ENCODE data around the gene GPR27.

Gene GPR27

GRCh38 chr3:71754610-71755253, 1.1 kb downstream of the GPR27 start:
- no peak overlapping the region for H3K4me3 ChIP-seq (ENCODE audit: low read depth, low read length)
- no peak for TF ChIP-seq CTCF (conservative IDR thresholded peaks at IDR 0.05; ENCODE audit: low read depth, low read length)
- no peak for DNase-seq (ENCODE audit: low read depth)

- no peak overlapping the region for H3K4me3 ChIP-seq (ENCODE audit: low read depth, low read length)
- no peak for DNase-seq (ENCODE audit: low read depth)
- no peak for TF ChIP-seq CTCF (conservative IDR thresholded peaks at IDR 0.05; ENCODE audit: low read depth, low read length)
Observed at GRCh38 chr3:71758091-71758490, 4.4 kb downstream of the GPR27 start.

- no peak for TF ChIP-seq CTCF (conservative IDR thresholded peaks at IDR 0.05; ENCODE audit: low read depth, low read length)
- no peak for DNase-seq (ENCODE audit: low read depth)
Observed at GRCh38 chr3:71759401-71759800, 5.7 kb downstream of the GPR27 start.

GRCh38 chr3:71760140-71760539, 6.5 kb downstream of the GPR27 start:
- H3K4me3 ChIP-seq (ENCODE audit: low read depth, low read length): no peak overlapping the region
- no peak for TF ChIP-seq CTCF (conservative IDR thresholded peaks at IDR 0.05; ENCODE audit: low read depth, low read length)
- no peak for DNase-seq (ENCODE audit: low read depth)

More at GRCh38 chr3:71759401-71759800, 5.7 kb downstream of the GPR27 start:
- H3K4me3 ChIP-seq (ENCODE audit: low read depth, low read length): no peak overlapping the region

- DNase-seq (ENCODE audit: low read depth): no peak
- H3K4me3 ChIP-seq (ENCODE audit: low read depth, low read length): no peak overlapping the region
- no peak for TF ChIP-seq CTCF (conservative IDR thresholded peaks at IDR 0.05; ENCODE audit: low read depth, low read length)
Observed at GRCh38 chr3:71763426-71763825, 9.8 kb downstream of the GPR27 start.

GRCh38 chr3:71771126-71771525, 17.5 kb downstream of the GPR27 start:
- no peak overlapping the region for H3K4me3 ChIP-seq (ENCODE audit: low read depth, low read length)
- no peak for TF ChIP-seq CTCF (conservative IDR thresholded peaks at IDR 0.05; ENCODE audit: low read depth, low read length)
- no peak for DNase-seq (ENCODE audit: low read depth)

GRCh38 chr3:71771884-71772283, 18.2 kb downstream of the GPR27 start:
- DNase-seq (ENCODE audit: low read depth): no peak
- no peak for TF ChIP-seq CTCF (conservative IDR thresholded peaks at IDR 0.05; ENCODE audit: low read depth, low read length)
- H3K4me3 ChIP-seq (ENCODE audit: low read depth, low read length): no peak overlapping the region

All from choroid plexus epithelial cell (primary cell).